K562 (cell line): ENCODE results near the gene IL21. TPM values are rescaled to one million over a fixed set of nuclear protein-coding genes. Genes with fewer than 3 reads are reported as not detected.

Experiments used
- ADNP ChIP-seq: fragments of 200-800 bp; sonication (Bioruptor generic); IDR thresholded peaks from 2 replicates; pipeline ENCODE4 v1.6.1; 2016; ENCODE audit warnings: missing genetic modification characterization, missing compliant biosample characterization
- BRCA1 ChIP-seq, 2 experiments: fragments of 450-650 bp in 1 of 2; sonication (generic) in 1 of 2; formaldehyde crosslinking in 1 of 2; IDR thresholded peaks; 2 replicates each; pipeline versions ENCODE4 v1.5.0 to v1.6.1; 2017 to 2020; ENCODE audit warnings: mild to moderate bottlenecking in 1 of 2, missing genetic modification reagents in 1 of 2
- NCOA4 ChIP-seq: fragments of 450-650 bp; IDR thresholded peaks from 2 replicates; pipeline ENCODE4 v1.6.1; 2018; ENCODE audit warnings: mild to moderate bottlenecking; ENCODE audit not compliant: partially characterized antibody
- PCBP1 ChIP-seq: fragments of 200-400 bp; formaldehyde crosslinking; IDR thresholded peaks from 2 replicates; pipeline ENCODE4 v1.6.1; 2018; ENCODE audit warnings: mild to moderate bottlenecking, low read depth, low read length; ENCODE audit not compliant: poor library complexity, severe bottlenecking
- ZNF311 ChIP-seq: fragments of 250-450 bp; sonication (Bioruptor Pico); IDR thresholded peaks from 2 replicates; pipeline ENCODE4 v1.4.0; 2020; ENCODE audit warnings: mild to moderate bottlenecking, moderate library complexity
- polyA plus RNA-seq, 8 experiments: library from polyadenylated mRNA; depleted of rRNA in 4 of 8; stranded (reverse) in 5 of 8; unstranded in 3 of 8; fragments of >200 nt; fragmentation: Nextera tagmentation in 2 of 8; fragmentation: Illumina TruSeq in 1 of 8; extraction: Ambion mirVana in 2 of 8; extraction: Trizol in 1 of 8; gene quantifications; 2 replicates each; pipeline versions ENCODE4 v1.2.1 to v1.2.3, GENCODE V29; 2011 to 2014; ENCODE audit warnings: inconsistent platforms in 1 of 8, missing spikeins in 1 of 8
- total RNA-seq, 7 experiments: library from RNA; depleted of rRNA in 6 of 7; stranded (reverse); fragments of >200 nt in 6 of 7; fragmentation: Illumina TruSeq in 2 of 7; extraction: Trizol in 2 of 7; gene quantifications; 2 replicates each; pipeline versions ENCODE4 v1.2.1 to v1.2.3, GENCODE V29; 2011 to 2021; ENCODE audit warnings: low replicate concordance in 1 of 7
- TF ChIP-seq, protein P1 (sequence below), 2 experiments: fragments of 450-650 bp in 1 of 2; IDR thresholded peaks; 2 replicates each; pipeline ENCODE4 v1.6.1; 2011 to 2017; ENCODE audit warnings: low read depth in 2 of 2, antibody characterized with exemption in 1 of 2, borderline replicate concordance in 1 of 2, low read length in 1 of 2, mild to moderate bottlenecking in 1 of 2, mixed read lengths in 1 of 2; ENCODE audit not compliant: control insufficient read depth in 1 of 2
- TF ChIP-seq, protein P2 (sequence below), 2 experiments: IDR thresholded peaks in 1 of 2; conservative IDR thresholded peaks in 1 of 2; 2 replicates each; pipeline ENCODE4 v1.6.1; 2016; ENCODE audit warnings: low read depth in 2 of 2, mild to moderate bottlenecking in 1 of 2, missing compliant biosample characterization in 1 of 2, missing genetic modification characterization in 1 of 2, moderate library complexity in 1 of 2

IL21 gene
- total and polyA plus RNA-seq, 9 of the 15 experiments (the other 6 are each of a cell fraction or from before 2014, with no cell fraction given) = not detected

DNA sequence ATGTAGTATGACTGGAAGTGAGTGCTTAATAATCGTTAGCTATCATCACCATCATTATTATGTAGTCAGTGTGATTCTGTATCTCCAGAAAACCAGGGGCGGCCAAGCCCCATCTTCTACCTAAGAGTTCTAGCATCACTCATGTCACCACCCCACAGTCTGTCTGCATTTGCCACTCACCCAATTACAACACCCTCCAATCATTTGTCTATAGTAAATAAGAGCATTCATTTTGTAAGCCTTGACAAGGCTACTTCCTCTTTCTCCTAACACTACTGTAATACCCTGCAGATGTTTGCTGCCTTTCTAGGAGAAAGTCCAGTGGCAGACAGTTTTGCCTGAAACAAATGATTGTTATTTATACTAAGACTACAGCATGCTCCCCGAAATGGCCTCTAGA is 15.8 kb upstream of the IL21 start (continued):
- TF ChIP-seq, protein P1, sequence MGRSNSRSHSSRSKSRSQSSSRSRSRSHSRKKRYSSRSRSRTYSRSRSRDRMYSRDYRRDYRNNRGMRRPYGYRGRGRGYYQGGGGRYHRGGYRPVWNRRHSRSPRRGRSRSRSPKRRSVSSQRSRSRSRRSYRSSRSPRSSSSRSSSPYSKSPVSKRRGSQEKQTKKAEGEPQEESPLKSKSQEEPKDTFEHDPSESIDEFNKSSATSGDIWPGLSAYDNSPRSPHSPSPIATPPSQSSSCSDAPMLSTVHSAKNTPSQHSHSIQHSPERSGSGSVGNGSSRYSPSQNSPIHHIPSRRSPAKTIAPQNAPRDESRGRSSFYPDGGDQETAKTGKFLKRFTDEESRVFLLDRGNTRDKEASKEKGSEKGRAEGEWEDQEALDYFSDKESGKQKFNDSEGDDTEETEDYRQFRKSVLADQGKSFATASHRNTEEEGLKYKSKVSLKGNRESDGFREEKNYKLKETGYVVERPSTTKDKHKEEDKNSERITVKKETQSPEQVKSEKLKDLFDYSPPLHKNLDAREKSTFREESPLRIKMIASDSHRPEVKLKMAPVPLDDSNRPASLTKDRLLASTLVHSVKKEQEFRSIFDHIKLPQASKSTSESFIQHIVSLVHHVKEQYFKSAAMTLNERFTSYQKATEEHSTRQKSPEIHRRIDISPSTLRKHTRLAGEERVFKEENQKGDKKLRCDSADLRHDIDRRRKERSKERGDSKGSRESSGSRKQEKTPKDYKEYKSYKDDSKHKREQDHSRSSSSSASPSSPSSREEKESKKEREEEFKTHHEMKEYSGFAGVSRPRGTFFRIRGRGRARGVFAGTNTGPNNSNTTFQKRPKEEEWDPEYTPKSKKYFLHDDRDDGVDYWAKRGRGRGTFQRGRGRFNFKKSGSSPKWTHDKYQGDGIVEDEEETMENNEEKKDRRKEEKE (IDR thresholded peaks at IDR 0.05; ENCODE audit: borderline replicate concordance in 1 of 2, control insufficient read depth in 1 of 2, low read depth in 2 of 2, low read length in 1 of 2) = no peak
- TF ChIP-seq PCBP1 (no peak), ADNP (tag) (no peak), ZNF311 (no peak), BRCA1 (IDR thresholded peaks at IDR 0.05) (no peak), BRCA1 (CRISPR knock-in tag; IDR thresholded peaks at IDR 0.05) (no peak), NCOA4 (no peak)
- TF ChIP-seq, protein P2, sequence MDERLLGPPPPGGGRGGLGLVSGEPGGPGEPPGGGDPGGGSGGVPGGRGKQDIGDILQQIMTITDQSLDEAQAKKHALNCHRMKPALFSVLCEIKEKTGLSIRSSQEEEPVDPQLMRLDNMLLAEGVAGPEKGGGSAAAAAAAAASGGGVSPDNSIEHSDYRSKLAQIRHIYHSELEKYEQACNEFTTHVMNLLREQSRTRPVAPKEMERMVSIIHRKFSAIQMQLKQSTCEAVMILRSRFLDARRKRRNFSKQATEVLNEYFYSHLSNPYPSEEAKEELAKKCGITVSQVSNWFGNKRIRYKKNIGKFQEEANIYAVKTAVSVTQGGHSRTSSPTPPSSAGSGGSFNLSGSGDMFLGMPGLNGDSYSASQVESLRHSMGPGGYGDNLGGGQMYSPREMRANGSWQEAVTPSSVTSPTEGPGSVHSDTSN (CRISPR knock-in tag; IDR thresholded peaks at IDR 0.05; ENCODE audit: low read depth) = no peak
- TF ChIP-seq, protein P2 (tag; conservative IDR thresholded peaks at IDR 0.05; ENCODE audit: low read depth) = peak; percentile 90
